GM21529 (cell line): ENCODE results near the gene RETREG3.
"Not testable (repeated sequence)": the region's sequence is repeated elsewhere in the genome, so short reads cannot be mapped to it uniquely, and the experiment has no call there.

Experiments
- ATAC-seq: cut with Tn5 transposase; IDR thresholded peaks from one replicate; pipeline ENCODE4 v1.9.1; 2021; ENCODE audit not compliant: unreplicated experiment

The RETREG3 gene

GRCh38 chr17:42574463-42574862 is 34.7 kb downstream of the RETREG3 start:
- no peak for ATAC-seq

DNA sequence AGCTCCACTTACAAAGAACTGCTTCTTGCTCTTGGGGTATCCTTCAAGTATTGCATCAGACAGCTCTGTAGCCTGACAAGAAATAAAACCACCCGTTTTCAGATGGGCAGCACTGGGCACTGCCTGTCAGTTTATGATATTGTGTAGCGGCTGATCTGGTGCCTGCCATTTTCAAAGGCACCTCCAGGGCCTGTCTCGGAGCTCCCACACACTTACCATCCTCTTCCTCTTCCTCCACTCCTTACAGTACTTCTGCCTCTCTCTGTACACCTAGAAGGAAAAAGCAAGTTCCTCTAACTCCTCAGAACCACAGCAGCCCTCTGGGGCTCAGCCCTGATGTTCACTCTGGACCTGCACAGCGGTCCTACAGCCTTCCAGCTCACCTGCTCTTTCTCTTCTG is 36.1 kb downstream of the RETREG3 start:
- ATAC-seq, result no peak

- no peak for ATAC-seq
These were observed 37.5 kb downstream of the RETREG3 start for GRCh38 chr17:42571435-42572225.

DNA sequence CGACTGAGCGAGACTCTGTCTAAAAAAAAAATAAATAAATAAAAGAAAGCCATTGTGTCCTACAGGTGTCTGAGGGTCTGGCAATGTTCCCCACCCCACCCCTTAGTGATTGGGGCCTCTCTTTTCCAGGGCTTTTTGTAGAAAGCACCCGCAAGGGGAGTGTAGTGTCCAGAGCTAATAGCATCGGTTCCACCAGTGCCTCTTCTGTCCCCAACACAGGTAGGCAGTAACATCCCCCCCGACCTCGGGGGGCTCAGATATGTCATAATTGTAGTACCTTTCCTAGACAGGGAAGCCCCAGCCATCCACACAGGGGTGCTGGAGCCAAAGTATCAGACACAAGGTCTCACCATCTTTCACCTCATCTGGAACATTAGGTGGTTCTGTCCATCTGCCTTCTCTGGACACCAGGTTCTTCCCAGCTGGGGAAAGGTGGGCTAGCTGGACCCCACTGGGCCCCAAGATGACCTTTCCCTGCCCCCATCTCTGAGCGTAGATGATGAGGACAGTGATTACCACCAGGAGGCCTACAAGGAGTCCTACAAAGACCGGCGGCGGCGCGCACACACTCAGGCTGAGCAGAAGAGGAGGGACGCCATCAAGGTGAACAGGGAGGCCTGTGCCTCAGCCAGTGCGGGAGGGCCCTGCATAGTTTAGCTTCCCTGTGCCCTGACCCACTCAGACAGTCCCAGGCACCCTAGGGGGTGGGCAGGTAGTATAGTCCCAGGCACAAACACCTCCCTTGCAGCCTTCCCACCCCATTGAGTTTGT is 40.6 kb downstream of the RETREG3 start:
- no peak for ATAC-seq

- ATAC-seq, result no peak
These were observed 42.1 kb downstream of the RETREG3 start, which contains the start of gene MLX for GRCh38 chr17:42566883-42567573. Gene MLX, plus strand, starts transcription at chr17:42567100. Its CDS starts 25 bp downstream, at chr17:42567125.

GRCh38 chr17:42566215-42566882 is 42.8 kb downstream of the RETREG3 start:
- no peak for ATAC-seq

DNA sequence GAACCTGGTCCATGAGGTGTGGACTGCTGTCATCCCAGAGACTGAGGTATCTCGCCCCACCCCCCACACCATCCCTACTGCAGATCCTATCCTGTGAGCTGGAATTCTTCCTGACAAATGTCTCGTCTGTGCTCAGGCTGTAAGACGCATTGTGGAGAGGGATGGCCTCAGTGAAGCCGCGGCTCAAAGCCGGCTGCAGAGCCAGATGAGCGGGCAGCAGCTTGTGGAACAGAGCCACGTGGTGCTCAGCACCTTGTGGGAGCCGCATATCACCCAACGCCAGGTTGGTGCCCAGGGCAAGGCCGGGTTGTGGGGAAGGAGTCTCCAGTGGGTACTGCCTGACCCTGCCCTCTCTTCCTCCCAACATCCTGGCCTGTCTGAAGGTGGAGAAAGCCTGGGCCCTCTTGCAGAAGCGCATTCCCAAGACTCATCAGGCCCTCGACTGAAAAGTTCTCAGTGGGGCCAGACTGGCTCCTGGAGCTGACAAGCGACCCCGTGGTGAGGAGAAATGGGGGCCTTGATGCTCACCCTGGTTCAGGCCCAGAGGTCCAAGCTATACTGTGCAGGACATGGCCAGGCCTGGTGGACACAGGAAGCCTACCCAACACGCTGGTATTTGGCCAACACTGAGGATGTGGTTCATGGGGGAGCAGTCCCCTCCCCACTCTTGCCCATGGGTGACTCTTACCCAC is 43.5 kb downstream of the RETREG3 start:
- no peak for ATAC-seq

- no peak for ATAC-seq
These were observed 44.2 kb downstream of the RETREG3 start for GRCh38 chr17:42564815-42565522.

GRCh38 chr17:42563950-42564349 is 45.2 kb downstream of the RETREG3 start:
- ATAC-seq, result no peak

- no peak for ATAC-seq
These were observed 45.6 kb downstream of the RETREG3 start for GRCh38 chr17:42563543-42563942.

- no peak for ATAC-seq
These were observed 46.0 kb downstream of the RETREG3 start for GRCh38 chr17:42563143-42563509.

- ATAC-seq, result no peak
These were observed 46.6 kb downstream of the RETREG3 start for GRCh38 chr17:42562388-42563142.

- ATAC-seq, result no peak
These were observed 47.2 kb downstream of the RETREG3 start, which contains the start of gene COASY for GRCh38 chr17:42561897-42562387. Gene COASY, plus strand, starts transcription at chr17:42562148. Its CDS starts 475 bp downstream, at chr17:42562623.

- no peak for ATAC-seq
These were observed 48.9 kb downstream of the RETREG3 start for GRCh38 chr17:42560246-42560645.

DNA sequence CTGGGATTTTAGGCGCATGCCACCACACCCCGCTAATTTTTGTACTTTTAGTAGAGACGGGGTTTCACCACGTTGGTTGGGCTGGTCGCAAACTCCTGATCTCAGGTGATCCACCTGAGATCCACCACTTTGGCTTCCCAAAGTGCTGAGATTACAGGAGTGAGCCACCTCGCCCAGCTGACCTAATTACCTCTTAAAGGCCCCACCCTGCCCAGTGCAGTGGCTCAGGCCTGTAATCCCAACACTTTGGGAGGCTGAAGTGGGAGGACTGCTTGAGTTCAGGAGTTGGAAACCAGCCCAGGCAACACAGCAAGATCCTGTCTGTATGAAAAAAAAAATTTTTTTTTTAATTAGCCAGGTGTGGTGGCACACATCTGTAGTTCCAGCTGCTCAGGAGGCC is 50.1 kb downstream of the RETREG3 start:
- no peak for ATAC-seq

DNA sequence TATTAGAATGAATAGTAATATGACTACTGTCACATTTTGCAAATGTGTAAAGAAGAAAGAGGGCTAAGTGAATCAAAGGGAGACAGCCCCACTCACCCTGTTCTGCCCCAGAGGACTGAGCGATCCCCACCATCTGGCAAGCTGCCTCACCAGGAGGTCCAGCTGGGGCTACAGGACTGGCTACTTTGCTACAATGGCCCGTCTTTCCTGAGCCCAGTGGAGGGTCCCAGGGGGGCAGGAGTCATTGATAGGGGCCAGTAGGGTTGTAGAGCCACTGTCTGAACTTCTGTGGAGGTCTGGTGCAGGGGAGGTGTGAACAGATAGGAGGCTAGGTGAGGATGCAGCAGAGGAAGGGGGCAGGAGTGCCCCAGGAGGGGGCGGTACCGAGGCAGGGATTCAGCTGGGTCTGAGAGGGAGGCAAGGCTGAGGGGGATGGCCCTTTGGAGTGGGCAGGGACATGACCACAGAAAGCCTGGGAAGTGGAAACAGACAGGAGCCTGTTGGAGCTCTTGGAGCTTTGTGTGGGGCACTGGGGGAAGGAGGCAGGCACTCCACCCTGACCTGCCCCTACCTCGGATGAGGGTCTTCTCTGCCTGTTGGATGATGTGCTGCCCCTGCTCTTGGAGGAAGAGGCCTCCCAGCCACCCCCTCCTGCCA is 53.1 kb downstream of the RETREG3 start:
- ATAC-seq, result not testable (repeated sequence)

DNA sequence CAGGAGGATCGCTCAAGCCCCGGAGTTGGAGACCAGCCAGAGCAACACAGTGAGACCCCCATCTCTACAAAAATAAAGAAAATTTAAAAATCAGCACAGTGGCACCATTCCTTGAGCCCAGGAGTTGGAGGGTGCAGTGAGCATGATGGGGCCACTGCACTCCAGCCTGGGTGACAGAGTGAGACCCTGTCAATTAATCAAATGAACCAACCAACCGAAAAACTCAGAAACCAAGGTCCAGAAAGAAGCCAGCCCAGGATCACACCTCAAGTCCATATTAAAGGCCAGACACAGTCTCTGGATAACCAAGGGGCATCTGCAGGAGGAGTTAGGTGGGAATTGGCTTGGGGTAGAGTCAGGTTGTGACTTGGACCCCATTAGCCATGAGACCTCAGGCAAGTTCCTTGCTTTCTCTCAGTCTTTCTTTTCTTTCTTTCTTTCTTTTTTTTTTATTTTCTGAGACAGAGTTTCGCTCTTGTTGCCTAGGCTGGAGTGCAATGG is 54.0 kb downstream of the RETREG3 start:
- ATAC-seq, result no peak
